GM12878 (cell line): ENCODE data around the gene CHN2. TPM values are rescaled to one million over a fixed set of nuclear protein-coding genes. Genes with fewer than 3 reads are reported as not detected.

Experiments
- ATAC-seq: fragments of 200-7000 bp; cut with Tn5 transposase; 3 replicates; pipeline ENCODE4 v1.9.1; 2020; ENCODE audit warnings: mild to moderate bottlenecking, moderate library complexity
- BruUV-seq: library from RNA; stranded (reverse); fragments of 400-500 nt; replicated peaks from 2 replicates; lab custom pipeline; 2021; lab: Mats Ljungman, UMichigan
- CTCF ChIA-PET: fragments of 300-600 bp; sonication (Branson Sonifier 250); formaldehyde crosslinking; extraction: SDS; loops from one replicate; lab custom pipeline; 2021; ENCODE audit warnings: inconsistent platforms; lab: Yijun Ruan, JAX
- POLR2A ChIA-PET: fragments of 350-600 bp; formaldehyde crosslinking; extraction: SDS; loops from one replicate; lab custom pipeline; 2021; ENCODE audit warnings: inconsistent platforms; lab: Charles Lee
- RAD21 ChIA-PET: fragments of 300-600 bp; sonication (Branson Sonifier 250); formaldehyde crosslinking; loops from one replicate; lab custom pipeline; 2023; ENCODE audit warnings: antibody characterized with exemption; ENCODE audit not compliant: unreplicated experiment; lab: Charles Lee
- SMC1A ChIA-PET: fragments of 300-600 bp; sonication (Branson Sonifier 250); formaldehyde crosslinking; loops from one replicate; lab custom pipeline; 2023; ENCODE audit not compliant: unreplicated experiment, uncharacterized antibody; lab: Charles Lee
- DNase-seq: peaks from one replicate; pipeline ENCODE4 v3.0.0-alpha.2; 2011; ENCODE audit warnings: low read depth, low spot score
- FAIRE-seq: peaks from 3 replicates; lab custom pipeline; 2011; peaks lifted over from hg19 to GRCh38; lab: Jason Lieb, UNC
- H2AFZ ChIP-seq: 2 replicates; pipeline ENCODE4 v1.6.0; 2011; ENCODE audit warnings: low read depth, low read length, control low read depth; ENCODE audit not compliant: control insufficient read depth
- H3K27ac ChIP-seq: 2 replicates; pipeline ENCODE4 v1.5.1; 2011; ENCODE audit warnings: control low read depth; ENCODE audit not compliant: control insufficient read depth, insufficient read depth
- H3K27me3 ChIP-seq, 2 experiments: replicated peaks in 1 of 2; 2 replicates each; pipeline versions ENCODE4 v1.6.0 to v1.6.1; 2011; ENCODE audit warnings: low read length in 1 of 2; ENCODE audit not compliant: control insufficient read depth in 2 of 2, insufficient read depth in 2 of 2
- H3K36me3 ChIP-seq, 2 experiments: 2 replicates each; pipeline ENCODE4 v1.5.1; 2011; ENCODE audit warnings: low read length in 1 of 2; ENCODE audit not compliant: control insufficient read depth in 2 of 2, insufficient read depth in 2 of 2
- H3K4me1 ChIP-seq: 2 replicates; pipeline ENCODE4 v1.6.1; 2011; ENCODE audit warnings: mild to moderate bottlenecking, low read length, moderate library complexity, mixed read lengths; ENCODE audit not compliant: control insufficient read depth, insufficient read depth
- H3K4me2 ChIP-seq: 2 replicates; pipeline ENCODE4 v1.6.0; 2011; ENCODE audit warnings: control low read depth; ENCODE audit not compliant: control insufficient read depth, insufficient read depth
- H3K4me3 ChIP-seq: fragments of 200-600 bp; sonication (generic); 2 replicates; pipeline ENCODE4 v1.5.1; 2016
- H3K79me2 ChIP-seq: 2 replicates; pipeline ENCODE4 v1.6.0; 2011; ENCODE audit warnings: low read length; ENCODE audit not compliant: control insufficient read depth, insufficient read depth
- H3K9ac ChIP-seq: 2 replicates; pipeline ENCODE4 v1.8.0; 2011; ENCODE audit warnings: low read length, control low read depth, mixed read lengths; ENCODE audit not compliant: control insufficient read depth, insufficient read depth
- H3K9me3 ChIP-seq: replicated peaks from 3 replicates; pipeline ENCODE4 v1.5.1; 2011; ENCODE audit warnings: mild to moderate bottlenecking, low read length; ENCODE audit not compliant: control insufficient read depth, insufficient read depth
- H4K20me1 ChIP-seq: 2 replicates; pipeline ENCODE4 v1.6.0; 2011; ENCODE audit not compliant: control insufficient read depth, insufficient read depth
- CBX3 ChIP-seq: fragments of 200-600 bp; sonication (generic); IDR thresholded peaks from 2 replicates; pipeline ENCODE4 v1.6.1; 2016; ENCODE audit warnings: low read depth, borderline replicate concordance
- CEBPB ChIP-seq, 2 experiments: fragments of 150-350 bp in 1 of 2; IDR thresholded peaks; 2 replicates each; pipeline ENCODE4 v1.6.1; 2012 to 2014; ENCODE audit warnings: low read depth in 2 of 2, low read length in 2 of 2, borderline replicate concordance in 1 of 2, inconsistent platforms in 1 of 2
- HCFC1 ChIP-seq: fragments of 150-350 bp; IDR thresholded peaks from 2 replicates; pipeline ENCODE4 v1.6.1; 2014; ENCODE audit warnings: low read length
- MTA2 ChIP-seq: fragments of 450-650 bp; IDR thresholded peaks from 2 replicates; pipeline ENCODE4 v1.6.1; 2016; ENCODE audit warnings: low read depth, mild to moderate bottlenecking, moderate library complexity
- NR2C2 ChIP-seq: IDR thresholded peaks from 2 replicates; pipeline ENCODE4 v1.6.1; 2011; ENCODE audit warnings: borderline replicate concordance, low read depth; ENCODE audit not compliant: control insufficient read depth, insufficient read length
- RAD21 ChIP-seq: IDR thresholded peaks from 2 replicates; pipeline ENCODE4 v1.6.1; 2011; ENCODE audit warnings: mild to moderate bottlenecking, low read depth, low read length, moderate library complexity; ENCODE audit not compliant: insufficient read depth
- RB1 ChIP-seq: fragments of 450-650 bp; formaldehyde crosslinking; IDR thresholded peaks from 2 replicates; pipeline ENCODE4 v1.6.1; 2017; ENCODE audit warnings: mild to moderate bottlenecking, borderline replicate concordance
- REST ChIP-seq: IDR thresholded peaks from 2 replicates; pipeline ENCODE4 v1.6.1; 2012; ENCODE audit warnings: mild to moderate bottlenecking, low read depth, low read length
- SIX5 ChIP-seq: IDR thresholded peaks from 2 replicates; pipeline ENCODE4 v1.6.1; 2011; ENCODE audit warnings: mild to moderate bottlenecking, low read depth, low read length, moderate library complexity; ENCODE audit not compliant: severe bottlenecking
- SMAD1 ChIP-seq: fragments of 450-650 bp; IDR thresholded peaks from 2 replicates; pipeline ENCODE4 v1.6.1; 2018; ENCODE audit warnings: mild to moderate bottlenecking, low read depth; ENCODE audit not compliant: partially characterized antibody
- SMARCA5 ChIP-seq: fragments of 450-650 bp; IDR thresholded peaks from 2 replicates; pipeline ENCODE4 v1.6.1; 2017; ENCODE audit warnings: mild to moderate bottlenecking
- ZNF217 ChIP-seq: fragments of 450-650 bp; IDR thresholded peaks from 2 replicates; pipeline ENCODE4 v1.6.1; 2017; ENCODE audit warnings: antibody characterized with exemption, mild to moderate bottlenecking
- WGBS: methylation state at CpG from one replicate; pipeline ENCODE4 v1.1.6; 2016; ENCODE audit warnings: low lambda C conversion rate; ENCODE audit not compliant: insufficient replicate concordance, insufficient coverage; ENCODE audit errors: missing lambda C conversion rate; 5-methylcytosine and 5-hydroxymethylcytosine counted together
- in situ Hi-C: fragments of 300-500 bp; cut with MboI; formaldehyde crosslinking; loops from 9 replicates; pipeline ENCODE4 v1.14.3; 2018; ENCODE audit warnings: mixed read lengths
- intact Hi-C: fragments of 100-400 bp; cut with micrococcal nuclease; formaldehyde crosslinking; loops from one replicate; pipeline ENCODE4 v1.14.2; 2022; ENCODE audit not compliant: unreplicated experiment
- polyA plus RNA-seq, 11 experiments: library from polyadenylated mRNA; depleted of rRNA in 4 of 11; unstranded in 6 of 11; stranded (reverse) in 5 of 11; fragments of >200 nt; fragmentation: Nextera tagmentation in 4 of 11; fragmentation: Illumina TruSeq in 1 of 11; extraction: Ambion mirVana in 4 of 11; extraction: Trizol in 1 of 11; gene quantifications; 1 replicate in 1 of 11; 2 replicates in 10 of 11; pipeline versions ENCODE4 v1.2.1 to v1.2.3, GENCODE V29; 2011 to 2016; ENCODE audit warnings: inconsistent platforms in 2 of 11, missing spikeins in 2 of 11, low read depth in 1 of 11
- total RNA-seq, 4 experiments: library from RNA; depleted of rRNA in 3 of 4; stranded (reverse); fragments of >200 nt in 3 of 4; fragmentation: Illumina TruSeq in 1 of 4; extraction: Trizol in 1 of 4; gene quantifications; 2 replicates each; pipeline versions ENCODE4 v1.2.1 to v1.2.3, GENCODE V29; 2013 to 2021

CHN2 gene
- total and polyA plus RNA-seq, 10 of the 15 experiments (the other 5 are each of a cell fraction or from before 2014, with no cell fraction given): 0.11 to 3.8 (median 0.37) TPM; not detected in 2

- H3K4me3 ChIP-seq: no peak overlapping the region
- H3K9ac ChIP-seq: no peak overlapping the region
- BruUV-seq: no TSS peak
- no peaks in the 10 kb centered on the region for H3K36me3 ChIP-seq
- ATAC-seq (peak; percentile 80), DNase-seq (no peak), FAIRE-seq (no peak)
- ChIA-PET RAD21 (no interaction called here), POLR2A (no interaction called here), SMC1A (no interaction called here), CTCF (interaction anchor here (2.0 kb wide), 1 partner anchor 12 kb away, joined by 4 read pairs; no protein-coding TSS in a partner anchor)
- no peaks in the 10 kb centered on the region for H3K79me2 ChIP-seq
- 23% methylated on average over 6 of the region's 6 CpGs for WGBS
- no peaks in the 10 kb centered on the region for H3K4me1 ChIP-seq
- no peaks in the 10 kb centered on the region for H3K9me3 ChIP-seq
- H3K4me2 ChIP-seq: no peak overlapping the region
- intact Hi-C loops: no loop called here
- H2AFZ ChIP-seq: no peak overlapping the region
- TF ChIP-seq SMAD1 (no peak), SIX5 (no peak), REST (no peak), RB1 (no peak), NR2C2 (no peak), HCFC1 (no peak), SMARCA5 (no peak), CEBPB (IDR thresholded peaks at IDR 0.05; ENCODE audit: borderline replicate concordance in 1 of 2, low read depth in 2 of 2, low read length in 2 of 2) (no peak), RAD21 (no peak), MTA2 (no peak), ZNF217 (no peak), CBX3 (no peak)
- H3K27me3 ChIP-seq: no peaks in the 10 kb centered on the region
- H3K27ac ChIP-seq: no peak overlapping the region
- no peaks in the 10 kb centered on the region for H4K20me1 ChIP-seq
- in situ Hi-C loops: no loop called here
Observed at GRCh38 chr7:29277436-29278215, 83.1 kb downstream of the CHN2 start.
